GM23248 (cell line): ENCODE data around the gene SMS. TPM values are rescaled to one million over a fixed set of nuclear protein-coding genes. Genes with fewer than 3 reads are reported as not detected.

ENCODE experiments used
- DNase-seq: peaks from one replicate; pipeline ENCODE4 v3.0.0-alpha.2; 2015
- H2AFZ ChIP-seq: fragments of 200-600 bp; sonication (generic); 2 replicates; pipeline ENCODE4 v1.6.1; 2016; ENCODE audit warnings: antibody characterized with exemption
- H3F3A ChIP-seq: fragments of 200-600 bp; sonication (generic); 2 replicates; pipeline ENCODE4 v1.6.1; 2016; ENCODE audit warnings: mild to moderate bottlenecking, antibody characterized with exemption, mixed run types; ENCODE audit not compliant: insufficient read depth
- H3K27ac ChIP-seq: fragments of 200-600 bp; sonication (generic); 2 replicates; pipeline ENCODE4 v1.5.1; 2016; ENCODE audit warnings: mild to moderate bottlenecking
- H3K27me3 ChIP-seq: fragments of 200-600 bp; sonication (generic); replicated peaks from 2 replicates; pipeline ENCODE4 v1.6.1; 2016; ENCODE audit warnings: mild to moderate bottlenecking; ENCODE audit not compliant: insufficient read depth
- H3K36me3 ChIP-seq: fragments of 200-600 bp; sonication (generic); 2 replicates; pipeline ENCODE4 v1.6.1; 2016; ENCODE audit warnings: low read depth, mild to moderate bottlenecking
- H3K4me1 ChIP-seq: fragments of 200-600 bp; sonication (generic); 2 replicates; pipeline ENCODE4 v1.6.1; 2016; ENCODE audit warnings: mild to moderate bottlenecking; ENCODE audit not compliant: insufficient read depth
- H3K4me2 ChIP-seq: fragments of 200-600 bp; sonication (generic); one replicate; pipeline ENCODE4 v1.6.1; 2016; ENCODE audit warnings: mild to moderate bottlenecking; ENCODE audit not compliant: unreplicated experiment
- H3K4me3 ChIP-seq: fragments of 200-600 bp; sonication (generic); 2 replicates; pipeline ENCODE4 v1.5.1; 2016; ENCODE audit warnings: mild to moderate bottlenecking
- H3K79me2 ChIP-seq: fragments of 200-600 bp; sonication (generic); 2 replicates; pipeline ENCODE4 v1.6.1; 2016; ENCODE audit warnings: mild to moderate bottlenecking; ENCODE audit not compliant: insufficient read depth
- H3K9ac ChIP-seq: fragments of 200-600 bp; sonication (generic); 2 replicates; pipeline ENCODE4 v1.6.1; 2016; ENCODE audit warnings: mild to moderate bottlenecking
- H3K9me2 ChIP-seq: fragments of 200-600 bp; sonication (generic); 2 replicates; pipeline ENCODE4 v1.6.1; 2016; ENCODE audit warnings: mixed run types, mild to moderate bottlenecking, moderate library complexity; ENCODE audit not compliant: insufficient read depth
- H3K9me3 ChIP-seq: fragments of 200-600 bp; sonication (generic); one replicate; pipeline ENCODE4 v1.6.1; 2017; ENCODE audit warnings: low read depth
- H4K20me1 ChIP-seq: fragments of 200-600 bp; sonication (generic); 2 replicates; pipeline ENCODE4 v1.6.0; 2016; ENCODE audit not compliant: insufficient read depth
- EZH2 ChIP-seq: fragments of 200-600 bp; sonication (generic); IDR thresholded peaks from 2 replicates; pipeline ENCODE4 v1.6.1; 2018; ENCODE audit warnings: antibody characterized with exemption, mild to moderate bottlenecking; ENCODE audit not compliant: insufficient read depth, poor library complexity, severe bottlenecking
- EZH2phosphoT487 ChIP-seq: fragments of 200-600 bp; sonication (generic); IDR thresholded peaks from 2 replicates; pipeline ENCODE4 v1.6.1; 2018; ENCODE audit warnings: antibody characterized with exemption, moderate library complexity, mild to moderate bottlenecking, low read depth; ENCODE audit not compliant: insufficient read depth
- WGBS, 2 experiments: methylation state at CpG; one replicate each; pipeline ENCODE4 v1.1.6; 2015 to 2017; ENCODE audit warnings: low lambda C conversion rate in 2 of 2, low coverage in 1 of 2; ENCODE audit errors: missing lambda C conversion rate in 2 of 2; 5-methylcytosine and 5-hydroxymethylcytosine counted together
- in situ Hi-C: fragments of 300-500 bp; cut with MboI; formaldehyde crosslinking; loops from 2 replicates; pipeline ENCODE4 v1.15.0; 2020
- polyA plus RNA-seq: library from polyadenylated mRNA; unstranded; fragments of >200 nt; fragmentation: Nextera tagmentation; extraction: Ambion mirVana; gene quantifications from 2 replicates; pipeline ENCODE4 v1.2.1, GENCODE V29; 2016
- total RNA-seq: library from RNA; depleted of rRNA; stranded (reverse); fragments of >200 nt; shearing (Covaris generic); gene quantifications from 2 replicates; pipeline ENCODE4 v1.2.3, GENCODE V29; 2014

Gene SMS
- total and polyA plus RNA-seq, 2 experiments from 2014 or later = 156 to 162 TPM

DNA sequence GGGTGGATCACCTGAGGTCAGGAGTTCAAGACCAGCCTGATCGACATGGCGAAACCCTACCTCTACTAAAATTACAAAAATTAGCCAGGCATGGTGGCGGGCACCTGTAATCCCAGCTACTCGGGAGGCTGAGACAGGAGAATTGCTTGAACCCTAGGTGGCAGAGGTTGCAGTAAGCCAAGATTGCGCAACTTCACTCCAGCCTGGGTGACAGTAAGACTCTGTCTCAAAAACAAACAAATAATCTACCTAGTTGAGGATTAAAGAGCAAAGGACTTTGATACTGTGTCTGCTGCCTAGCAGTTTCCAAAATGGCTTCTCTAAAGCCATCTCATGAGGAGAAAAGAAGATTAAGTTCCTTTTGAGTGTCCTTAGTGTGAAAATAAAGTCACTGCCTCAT lies 37.8 kb downstream of the SMS start:
- no peak for DNase-seq
- Histone ChIP-seq H3K27ac (no peak overlapping the region), H4K20me1 (no peaks in the 10 kb centered on the region), H3K4me3 (no peak overlapping the region), H3K27me3 (no peaks in the 10 kb centered on the region), H3K79me2 (peaks cover 33% of the 10 kb centered on the region; the same call in 1 of the 2 replicates), H3K4me1 (no peaks in the 10 kb centered on the region), H3K9ac (no peak overlapping the region), H2AFZ (no peak overlapping the region), H3K4me2 (no peak overlapping the region), H3K9me2 (no peaks in the 10 kb centered on the region), H3K9me3 (no peaks in the 10 kb centered on the region), H3K36me3 (peaks cover 13% of the 10 kb centered on the region), H3F3A (peaks cover 19% of the 10 kb centered on the region; the same call in 1 of the 2 replicates)
- in situ Hi-C loops = no loop called here
- no peak for TF ChIP-seq EZH2
- no peak for TF ChIP-seq EZH2phosphoT487
- 97 to 98% methylated on average over 4 to 5 of the region's 5 CpGs for WGBS, 2 experiments

DNA sequence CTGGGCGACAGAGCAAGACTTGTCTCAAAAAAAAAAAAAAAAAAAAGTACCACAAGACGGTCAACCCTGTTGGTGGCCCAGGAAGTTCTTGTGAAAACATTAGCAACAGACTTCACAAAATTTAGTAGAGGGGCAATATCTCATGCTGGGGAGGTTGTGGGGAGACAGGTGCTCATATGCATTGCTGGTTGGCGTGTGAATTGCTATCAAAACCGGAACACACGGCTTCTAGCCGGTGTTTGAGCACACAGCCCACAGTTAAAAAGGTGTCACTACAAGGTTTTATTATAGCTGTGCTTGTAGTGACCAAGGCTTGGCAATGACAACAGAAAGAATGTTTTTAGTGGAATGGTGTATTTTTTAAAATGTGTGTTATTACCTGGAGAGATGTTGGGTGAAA lies 41.8 kb downstream of the SMS start:
- Histone ChIP-seq H3K27ac (no peak overlapping the region), H3K4me1 (peaks cover 10% of the 10 kb centered on the region; the same call in 1 of the 2 replicates), H3K79me2 (0 out of 2 replicates have a peak, but pooled peaks cover 10% of the 10 kb centered on the region), H2AFZ (no peak overlapping the region), H3K36me3 (peaks cover 10% of the 10 kb centered on the region; the same call in 1 of the 2 replicates), H3F3A (peaks cover 21% of the 10 kb centered on the region), H3K9me3 (no peaks in the 10 kb centered on the region), H3K9me2 (no peaks in the 10 kb centered on the region), H3K27me3 (no peaks in the 10 kb centered on the region), H3K4me3 (no peak overlapping the region), H4K20me1 (no peaks in the 10 kb centered on the region), H3K4me2 (no peak overlapping the region), H3K9ac (no peak overlapping the region)
- in situ Hi-C loops = no loop called here
- DNase-seq = no peak
- 98 to 100% methylated on average over 6 of the region's 6 CpGs for WGBS, 2 experiments
- TF ChIP-seq EZH2phosphoT487 = no peak
- TF ChIP-seq EZH2 = no peak

DNA sequence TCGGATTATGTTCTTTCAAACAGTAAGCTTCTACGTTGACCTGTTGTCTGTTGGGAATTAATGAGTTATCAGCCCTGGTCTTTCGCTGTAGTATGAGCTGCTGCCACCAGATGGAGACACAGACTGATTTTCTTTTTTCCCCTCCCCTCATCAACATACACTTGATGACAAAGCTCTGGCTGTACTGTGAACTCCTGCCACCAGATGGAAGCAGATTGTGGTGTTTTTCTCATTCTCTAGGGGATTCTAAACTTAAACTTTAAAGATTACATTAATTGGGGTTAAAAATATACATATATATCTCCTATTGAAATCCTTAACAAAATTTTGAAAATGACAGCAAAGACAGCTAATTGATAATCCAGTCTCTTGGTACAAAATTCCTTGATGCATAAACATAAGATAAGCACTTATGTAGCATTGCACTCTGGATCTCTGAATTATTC lies 44.8 kb downstream of the SMS start:
- no peaks in the 10 kb centered on the region for H3K9me3 ChIP-seq
- H3K9me2 ChIP-seq = no peaks in the 10 kb centered on the region
- H3K4me3 ChIP-seq = no peak overlapping the region
- H3K27ac ChIP-seq = no peak overlapping the region
- H3K9ac ChIP-seq = no peak overlapping the region
- WGBS, 2 experiments = 9 to 16% methylated on average over 3 of the region's 3 CpGs
- H3K79me2 ChIP-seq = no peaks in the 10 kb centered on the region
- H2AFZ ChIP-seq = no peak overlapping the region
- H3K4me1 ChIP-seq = peaks cover 10% of the 10 kb centered on the region; the same call in 1 of the 2 replicates
- no peaks in the 10 kb centered on the region for H3K27me3 ChIP-seq
- TF ChIP-seq EZH2phosphoT487 = no peak
- TF ChIP-seq EZH2 = no peak
- no peaks in the 10 kb centered on the region for H4K20me1 ChIP-seq
- H3K4me2 ChIP-seq = no peak overlapping the region
- DNase-seq = peak; percentile 76
- H3F3A ChIP-seq = peaks cover 21% of the 10 kb centered on the region
- H3K36me3 ChIP-seq = peaks cover 19% of the 10 kb centered on the region; the same call in 1 of the 2 replicates
- in situ Hi-C loops = no loop called here

DNA sequence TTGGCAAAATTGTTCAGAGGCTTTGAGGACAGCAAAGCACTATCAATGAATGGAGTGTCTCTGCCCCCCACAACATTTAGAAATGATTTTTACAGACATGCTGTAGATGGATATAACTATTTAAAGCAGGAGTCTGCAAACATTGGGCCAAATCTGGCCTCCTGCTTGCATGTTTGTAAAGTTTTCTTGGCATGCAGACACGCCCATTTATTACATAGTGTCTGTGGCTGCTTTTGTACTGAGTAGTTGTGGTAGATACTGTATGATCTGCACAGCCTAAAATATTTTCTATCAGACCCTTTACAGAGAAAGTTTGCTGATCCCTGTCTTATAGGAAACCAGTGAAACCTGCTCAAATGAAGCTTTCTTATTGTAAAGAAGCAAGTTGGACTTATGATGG lies 46.1 kb downstream of the SMS start:
- 38 to 43% methylated on average over 1 of the region's 1 CpG for WGBS, 2 experiments

More for the DNA sequence above, 46.1 kb downstream of the SMS start:
- H3K36me3 ChIP-seq = peaks cover 19% of the 10 kb centered on the region; the same call in 1 of the 2 replicates
- no peaks in the 10 kb centered on the region for H3K9me2 ChIP-seq
- no peak overlapping the region for H3K4me3 ChIP-seq
- peaks cover 10% of the 10 kb centered on the region; the same call in 1 of the 2 replicates for H3K4me1 ChIP-seq
- in situ Hi-C loops = no loop called here
- no peaks in the 10 kb centered on the region for H3K9me3 ChIP-seq
- no peak overlapping the region for H3K4me2 ChIP-seq
- H3F3A ChIP-seq = peaks cover 18% of the 10 kb centered on the region
- H3K27me3 ChIP-seq = no peaks in the 10 kb centered on the region
- H2AFZ ChIP-seq = no peak overlapping the region
- H3K27ac ChIP-seq = peak overlapping the region; percentile 33; the same call in 1 of the 2 replicates
- TF ChIP-seq EZH2phosphoT487 (no peak), EZH2 (no peak)
- no peak overlapping the region for H3K9ac ChIP-seq
- H3K79me2 ChIP-seq = no peaks in the 10 kb centered on the region
- DNase-seq = peak; percentile 58
- H4K20me1 ChIP-seq = no peaks in the 10 kb centered on the region
